Endodermal cell (in vitro differentiated cells): ENCODE results near the gene STMN1. TPM values are rescaled to one million over a fixed set of nuclear protein-coding genes. Genes with fewer than 3 reads are reported as not detected.

Source experiments
- DNase-seq: peaks from one replicate; pipeline ENCODE4 v3.0.0-alpha.2; 2017
- H3K27ac ChIP-seq: 2 replicates; pipeline ENCODE4 v1.5.1; 2013; ENCODE audit warnings: mild to moderate bottlenecking, low read depth, low read length, moderate library complexity
- H3K27me3 ChIP-seq: 2 replicates; pipeline ENCODE4 v1.6.1; 2013; ENCODE audit warnings: mild to moderate bottlenecking, low read length, moderate library complexity; ENCODE audit not compliant: insufficient read depth, control insufficient read depth, poor library complexity, severe bottlenecking
- H3K36me3 ChIP-seq: 2 replicates; pipeline ENCODE4 v1.7.0; 2013; ENCODE audit warnings: mild to moderate bottlenecking, low read length, moderate library complexity; ENCODE audit not compliant: control insufficient read depth, insufficient read depth
- H3K4me1 ChIP-seq: one replicate; pipeline ENCODE4 v1.7.0; 2013; ENCODE audit warnings: low read length; ENCODE audit not compliant: control insufficient read depth, insufficient read depth
- H3K4me3 ChIP-seq: 2 replicates; pipeline ENCODE4 v1.5.1; 2013; ENCODE audit warnings: mild to moderate bottlenecking, low read length, moderate library complexity
- H3K9ac ChIP-seq: 2 replicates; pipeline ENCODE4 v1.6.1; 2013; ENCODE audit warnings: mild to moderate bottlenecking, low read length, moderate library complexity; ENCODE audit not compliant: poor library complexity, severe bottlenecking; ENCODE audit errors: extremely low read depth
- H3K9me3 ChIP-seq: 2 replicates; pipeline ENCODE4 v1.6.1; 2013; ENCODE audit warnings: mild to moderate bottlenecking, low read length, moderate library complexity; ENCODE audit not compliant: control insufficient read depth
- H3K27ac Mint-ChIP-seq: 2 replicates; pipeline ENCODE4 v1.8.0; 2020; ENCODE audit warnings: mixed read lengths
- H3K27me3 Mint-ChIP-seq: 2 replicates; pipeline ENCODE4 v1.8.0; 2021; ENCODE audit warnings: mild to moderate bottlenecking, mixed read lengths; ENCODE audit not compliant: insufficient read depth
- H3K36me3 Mint-ChIP-seq: 2 replicates; pipeline ENCODE4 v1.8.0; 2020; ENCODE audit warnings: low read depth, mixed read lengths
- H3K4me1 Mint-ChIP-seq: 2 replicates; pipeline ENCODE4 v1.8.0; 2020; ENCODE audit warnings: mixed read lengths
- H3K4me3 Mint-ChIP-seq: 2 replicates; pipeline ENCODE4 v1.8.0; 2020; ENCODE audit warnings: mild to moderate bottlenecking, moderate library complexity, mixed read lengths
- H3K9me3 Mint-ChIP-seq: 2 replicates; pipeline ENCODE4 v1.8.0; 2020; ENCODE audit warnings: mild to moderate bottlenecking, mixed read lengths
- WGBS, 2 experiments: methylation state at CpG; one replicate each; pipeline versions ENCODE4 v1.1.5 to v1.1.7; 2013; ENCODE audit warnings: missing lambda C conversion rate in 2 of 2, mixed read lengths in 1 of 2; ENCODE audit not compliant: insufficient coverage in 1 of 2, insufficient read length in 1 of 2; 5-methylcytosine and 5-hydroxymethylcytosine counted together
- total RNA-seq, 2 donors: library from RNA; stranded (reverse); fragmentation: NEBNext Ultra II Directional in 1 of 2; extraction: Animal tissue kit (Norgen Biotek cat#: 25700) in 1 of 2; gene quantifications; 2 replicates in 1 of 2; 3 replicates in 1 of 2; pipeline ENCODE4 v1.2.1, GENCODE V29; 2021
- TF ChIP-seq, protein P1 (sequence below): fragments of 200-600 bp; sonication (generic); conservative IDR thresholded peaks from 2 replicates; pipeline ENCODE4 v1.5.0; 2021; ENCODE audit warnings: antibody characterized with exemption, mild to moderate bottlenecking

STMN1 gene
- total RNA-seq, 2 donors from 2014 or later, result 543 to 585 TPM

GRCh38 chr1:25869909-25870606, 36.2 kb downstream of the STMN1 start:
- 89 to 90% methylated on average over 2 to 5 of the region's 6 CpGs for WGBS, 2 experiments
- TF ChIP-seq, protein P1, sequence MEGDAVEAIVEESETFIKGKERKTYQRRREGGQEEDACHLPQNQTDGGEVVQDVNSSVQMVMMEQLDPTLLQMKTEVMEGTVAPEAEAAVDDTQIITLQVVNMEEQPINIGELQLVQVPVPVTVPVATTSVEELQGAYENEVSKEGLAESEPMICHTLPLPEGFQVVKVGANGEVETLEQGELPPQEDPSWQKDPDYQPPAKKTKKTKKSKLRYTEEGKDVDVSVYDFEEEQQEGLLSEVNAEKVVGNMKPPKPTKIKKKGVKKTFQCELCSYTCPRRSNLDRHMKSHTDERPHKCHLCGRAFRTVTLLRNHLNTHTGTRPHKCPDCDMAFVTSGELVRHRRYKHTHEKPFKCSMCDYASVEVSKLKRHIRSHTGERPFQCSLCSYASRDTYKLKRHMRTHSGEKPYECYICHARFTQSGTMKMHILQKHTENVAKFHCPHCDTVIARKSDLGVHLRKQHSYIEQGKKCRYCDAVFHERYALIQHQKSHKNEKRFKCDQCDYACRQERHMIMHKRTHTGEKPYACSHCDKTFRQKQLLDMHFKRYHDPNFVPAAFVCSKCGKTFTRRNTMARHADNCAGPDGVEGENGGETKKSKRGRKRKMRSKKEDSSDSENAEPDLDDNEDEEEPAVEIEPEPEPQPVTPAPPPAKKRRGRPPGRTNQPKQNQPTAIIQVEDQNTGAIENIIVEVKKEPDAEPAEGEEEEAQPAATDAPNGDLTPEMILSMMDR, result no peak
- no peaks in the 10 kb centered on the region for H3K9me3 ChIP-seq
- H3K9ac ChIP-seq, result no peak overlapping the region
- H3K36me3 ChIP-seq, result peaks cover 8% of the 10 kb centered on the region
- peaks cover 12% of the 10 kb centered on the region for H3K36me3 Mint-ChIP-seq
- H3K27ac Mint-ChIP-seq, result no peak overlapping the region
- no peaks in the 10 kb centered on the region for H3K27me3 Mint-ChIP-seq
- no peaks in the 10 kb centered on the region for H3K27me3 ChIP-seq
- no peak for DNase-seq
- H3K4me3 Mint-ChIP-seq, result no peak overlapping the region
- no peak overlapping the region for H3K27ac ChIP-seq
- H3K4me3 ChIP-seq, result no peak overlapping the region
- peaks cover 3% of the 10 kb centered on the region for H3K4me1 ChIP-seq
- no peaks in the 10 kb centered on the region for H3K9me3 Mint-ChIP-seq
- peaks cover 9% of the 10 kb centered on the region for H3K4me1 Mint-ChIP-seq

- Histone ChIP-seq H3K9ac (no peak overlapping the region), H3K4me3 (no peak overlapping the region), H3K36me3 (peaks cover 8% of the 10 kb centered on the region), H3K4me1 (no peaks in the 10 kb centered on the region), H3K27ac (no peak overlapping the region), H3K27me3 (no peaks in the 10 kb centered on the region), H3K9me3 (no peaks in the 10 kb centered on the region)
- no peak overlapping the region for H3K4me3 Mint-ChIP-seq
- 80 to 89% methylated on average over 8 to 9 of the region's 9 CpGs for WGBS, 2 experiments
- DNase-seq, result no peak
- peaks cover 9% of the 10 kb centered on the region for H3K4me1 Mint-ChIP-seq
- peak overlapping the region; percentile 42 for H3K27ac Mint-ChIP-seq
- H3K36me3 Mint-ChIP-seq, result peaks cover 28% of the 10 kb centered on the region
- no peaks in the 10 kb centered on the region for H3K27me3 Mint-ChIP-seq
- TF ChIP-seq, protein P1, result no peak
- H3K9me3 Mint-ChIP-seq, result no peaks in the 10 kb centered on the region
Observed at GRCh38 chr1:25867210-25867991, 38.8 kb downstream of the STMN1 start.

- H3K9me3 Mint-ChIP-seq, result no peaks in the 10 kb centered on the region
- TF ChIP-seq, protein P1, result no peak
- no peak overlapping the region for H3K27ac Mint-ChIP-seq
- Histone ChIP-seq H3K9me3 (no peaks in the 10 kb centered on the region), H3K9ac (no peak overlapping the region), H3K4me1 (no peaks in the 10 kb centered on the region), H3K4me3 (no peak overlapping the region), H3K27me3 (no peaks in the 10 kb centered on the region), H3K27ac (no peak overlapping the region), H3K36me3 (peaks cover 8% of the 10 kb centered on the region)
- 78 to 100% methylated on average over 1 of the region's 1 CpG for WGBS, 2 experiments
- no peaks in the 10 kb centered on the region for H3K27me3 Mint-ChIP-seq
- H3K36me3 Mint-ChIP-seq, result peaks cover 33% of the 10 kb centered on the region
- no peak overlapping the region for H3K4me3 Mint-ChIP-seq
- DNase-seq, result no peak
- H3K4me1 Mint-ChIP-seq, result peaks cover 11% of the 10 kb centered on the region
Observed at GRCh38 chr1:25866288-25866687, 39.9 kb downstream of the STMN1 start.
